HG03095 (cell line): ENCODE measurements around the gene MYLK4.

Experiments used
- ATAC-seq: cut with Tn5 transposase; IDR thresholded peaks from one replicate; pipeline ENCODE4 v1.9.1; 2021; ENCODE audit warnings: moderate library complexity; ENCODE audit not compliant: unreplicated experiment

MYLK4 gene

GRCh38 chr6:2708456-2708855, 42.3 kb downstream of the MYLK4 start:
- ATAC-seq, result no peak

GRCh38 chr6:2706558-2706957, 44.2 kb downstream of the MYLK4 start:
- ATAC-seq, result no peak

- ATAC-seq, result no peak
Observed at GRCh38 chr6:2705256-2705655, 45.5 kb downstream of the MYLK4 start.

DNA sequence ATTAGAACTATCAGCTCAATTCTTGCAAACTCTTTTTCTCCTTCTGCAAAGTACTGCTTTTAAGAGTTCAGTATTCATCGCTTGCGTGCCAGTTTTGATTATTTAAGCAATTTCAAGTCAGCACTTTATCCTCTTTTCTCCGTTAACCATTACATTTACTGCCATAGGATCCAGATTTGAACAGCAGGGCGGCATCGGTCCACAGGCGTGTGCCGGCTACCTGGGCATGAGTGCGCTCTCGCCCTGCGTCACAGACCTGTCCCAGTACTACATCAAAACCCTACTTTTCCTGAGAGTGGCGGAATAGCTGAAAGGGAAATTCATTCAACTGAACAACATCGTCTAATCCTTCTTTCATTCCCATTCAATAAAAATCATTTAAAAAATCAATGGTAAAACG, 53.4 kb downstream of the MYLK4 start:
- ATAC-seq, result no peak

DNA sequence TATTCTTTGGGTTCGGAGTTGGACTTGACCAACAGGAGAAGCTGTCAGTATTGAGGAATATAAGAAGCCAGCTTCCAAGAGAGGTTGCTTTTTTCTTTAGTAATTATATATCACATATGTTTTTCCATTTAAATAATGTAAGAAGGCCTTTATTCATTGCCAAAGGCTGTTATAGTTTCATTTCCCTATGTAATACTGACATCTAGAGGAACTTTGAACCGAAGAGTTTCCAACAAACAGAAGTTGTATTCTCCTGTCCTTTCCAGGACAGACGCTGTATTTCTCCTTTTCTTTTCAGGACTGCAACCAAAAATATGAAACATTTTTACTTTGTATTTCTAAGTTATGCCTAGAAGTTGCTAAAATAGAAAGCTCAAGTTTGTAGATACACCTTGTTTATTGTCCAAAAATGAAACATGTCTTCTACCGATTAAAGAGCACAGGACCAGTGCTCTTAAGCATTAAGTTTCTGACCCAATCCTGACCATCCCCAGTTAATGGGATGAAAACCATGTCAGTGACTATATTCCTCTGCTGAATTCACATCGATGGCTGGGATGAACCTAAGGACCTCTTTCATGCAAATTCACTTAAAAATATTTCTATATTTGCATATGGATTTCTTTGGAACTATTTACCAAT, 55.1 kb downstream of the MYLK4 start:
- no peak for ATAC-seq

GRCh38 chr6:2693231-2693630, 57.5 kb downstream of the MYLK4 start:
- ATAC-seq, result no peak

DNA sequence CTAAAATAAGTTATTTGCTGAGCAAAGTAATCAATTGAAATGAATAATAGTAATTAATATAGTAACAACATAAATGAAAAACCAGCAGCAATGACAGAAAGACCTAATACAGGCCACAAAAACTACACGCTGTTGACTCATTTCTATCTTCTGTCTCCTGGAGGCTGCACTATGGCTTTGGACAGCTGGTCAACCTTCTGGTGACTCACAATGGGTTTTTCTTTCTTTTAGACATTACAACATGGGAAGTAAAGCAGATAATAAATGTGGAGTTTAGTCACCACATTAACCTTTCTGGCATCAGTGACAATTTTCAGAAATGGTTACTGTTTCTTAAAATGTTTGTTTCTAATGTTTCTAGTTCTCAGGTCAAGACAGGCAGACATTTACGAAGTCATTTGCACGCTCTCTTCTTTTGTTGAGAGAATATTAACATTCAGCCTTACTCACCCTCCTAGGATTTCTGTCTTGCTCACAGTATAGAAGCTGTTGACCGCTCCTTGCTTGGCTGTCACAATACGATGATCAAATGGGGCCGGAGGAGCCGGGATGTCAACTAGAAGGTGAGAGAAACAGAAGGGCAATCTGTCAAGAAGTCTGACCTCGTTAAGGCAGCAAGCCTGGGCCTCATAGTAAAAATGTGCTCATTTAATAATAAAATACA, 62.2 kb downstream of the MYLK4 start:
- ATAC-seq, result no peak

GRCh38 chr6:2687456-2687855, 63.3 kb downstream of the MYLK4 start:
- ATAC-seq, result no peak

- no peak for ATAC-seq
Observed at GRCh38 chr6:2686515-2686914, 64.2 kb downstream of the MYLK4 start.

DNA sequence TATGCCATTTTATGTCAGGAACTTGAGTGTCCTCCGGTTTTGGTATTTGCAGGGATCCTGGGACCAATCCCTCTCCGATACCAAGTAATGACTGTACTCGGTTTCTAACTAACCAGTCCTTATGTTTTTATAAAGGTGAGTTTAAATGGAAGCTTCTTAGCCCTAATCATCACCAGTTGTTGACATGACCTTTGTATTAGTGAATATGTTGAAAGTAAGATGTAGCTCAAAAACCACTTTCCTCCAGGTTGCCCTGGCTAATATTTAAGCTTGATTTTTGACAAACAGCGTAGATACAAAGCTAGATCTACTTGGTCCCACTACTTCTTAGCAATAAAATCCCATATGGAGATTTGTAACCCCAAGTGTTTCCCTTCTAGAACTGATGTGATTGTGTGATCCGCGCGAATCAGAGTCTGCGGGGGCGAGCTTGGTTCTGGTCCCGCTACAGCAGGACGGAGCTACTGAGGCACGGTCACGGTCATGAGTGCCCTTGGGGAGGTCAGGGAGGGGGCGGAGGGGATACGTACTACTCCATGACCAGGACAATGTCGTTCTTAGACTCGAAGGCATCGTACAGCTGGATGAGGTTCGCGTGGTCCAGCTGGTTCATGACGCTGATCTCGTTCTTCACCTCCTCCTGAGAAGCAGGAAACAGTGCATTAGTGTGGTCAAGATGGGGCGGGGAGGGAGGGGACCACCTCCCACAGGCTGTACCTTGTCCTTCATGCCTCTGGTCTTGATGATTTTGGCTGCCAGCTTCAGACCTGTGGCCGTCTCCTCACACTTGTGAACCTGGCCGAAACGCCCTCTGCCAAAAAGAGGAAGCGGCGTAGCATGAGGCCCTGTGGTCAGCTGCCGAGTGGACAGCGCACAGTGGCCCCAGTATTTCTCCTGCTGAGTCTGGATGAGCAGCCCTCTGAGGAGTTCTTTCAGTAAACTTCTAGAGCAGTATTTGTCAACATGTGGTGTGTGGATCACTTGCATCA, 65.7 kb downstream of the MYLK4 start:
- no peak for ATAC-seq

DNA sequence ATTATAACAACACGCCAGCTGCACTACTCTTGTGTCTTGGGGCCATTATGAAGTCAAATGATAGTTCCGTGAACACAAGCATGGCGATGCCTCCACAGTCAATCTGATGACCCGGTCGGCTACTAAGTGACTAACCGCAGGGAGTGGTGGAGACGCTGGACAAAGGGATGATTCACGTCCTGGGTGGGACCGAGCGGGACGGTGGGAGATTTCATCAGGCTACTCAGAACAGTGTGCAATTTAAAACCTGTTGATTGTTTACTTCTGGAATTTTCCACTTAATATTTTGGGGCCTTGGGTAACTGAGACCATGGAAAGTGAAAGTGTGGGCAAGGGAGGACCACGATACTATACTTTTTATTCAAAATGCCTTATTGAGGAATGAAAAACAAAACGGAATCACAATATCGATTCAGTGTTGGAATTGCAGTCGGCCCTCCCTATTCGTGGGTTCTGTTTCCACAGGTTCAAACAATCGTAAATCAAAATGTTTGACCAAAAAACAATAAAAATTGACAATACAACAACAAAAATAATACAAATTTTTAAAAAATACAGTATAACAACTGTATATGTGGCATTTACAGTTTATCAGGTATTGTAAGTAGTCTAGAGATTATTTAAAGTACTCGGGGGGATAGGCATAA, 66.5 kb downstream of the MYLK4 start:
- ATAC-seq, result no peak

DNA sequence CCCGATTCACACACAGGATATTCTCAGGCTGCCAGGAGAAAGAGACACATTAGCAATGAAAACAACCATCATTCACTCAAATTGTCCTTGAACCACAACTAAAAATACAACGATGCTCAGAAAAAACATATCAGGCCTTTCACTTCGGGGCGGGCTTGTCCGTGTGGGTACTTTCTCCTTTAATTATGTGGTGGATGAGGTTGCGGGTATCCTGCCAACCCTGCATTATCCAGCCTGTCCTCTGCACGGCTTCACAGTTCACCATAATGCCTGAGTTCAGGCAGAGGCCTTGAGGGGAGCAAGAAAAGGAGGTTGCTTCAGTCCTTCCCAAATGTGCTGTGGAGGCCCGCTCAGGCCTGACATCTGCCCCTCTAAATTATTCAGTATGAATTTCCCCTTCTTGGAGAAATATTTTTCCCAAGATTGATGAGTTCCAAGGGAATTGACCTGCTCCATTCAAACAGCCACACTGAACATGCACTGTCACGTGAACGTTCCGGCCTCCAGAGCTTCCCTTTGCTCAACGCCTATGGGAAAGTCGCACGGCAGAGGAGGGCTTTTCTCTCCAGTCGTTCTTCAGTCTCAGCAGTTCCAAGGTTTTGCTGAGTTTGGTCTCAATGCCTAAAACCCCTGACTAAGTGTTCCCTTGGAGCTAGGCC, 70.3 kb downstream of the MYLK4 start:
- ATAC-seq, result no peak

DNA sequence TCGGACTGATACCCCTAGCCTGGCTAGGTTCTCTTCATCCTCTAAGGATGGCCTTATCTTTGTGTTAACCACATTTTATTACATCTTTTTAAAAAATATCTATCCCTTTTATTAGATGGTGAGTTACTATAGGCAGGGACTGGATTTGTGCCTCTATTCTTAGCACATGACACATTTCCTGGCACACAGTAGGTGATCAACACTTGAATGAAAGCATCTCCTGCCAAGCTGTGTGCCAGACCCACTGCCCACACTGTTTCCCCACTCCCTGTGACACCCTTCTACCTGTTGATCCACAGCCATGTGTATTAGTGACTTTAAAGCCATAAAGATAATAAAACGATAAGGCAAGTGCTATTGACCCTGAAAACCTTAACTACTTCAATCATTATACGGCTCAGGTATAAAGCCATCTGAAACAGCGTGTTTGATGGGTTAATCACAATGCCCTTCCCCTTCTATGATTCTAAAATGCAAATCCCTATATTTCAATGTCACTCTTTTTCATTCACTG, 73.6 kb downstream of the MYLK4 start:
- no peak for ATAC-seq

GRCh38 chr6:2676048-2676447, 74.7 kb downstream of the MYLK4 start:
- ATAC-seq, result no peak

DNA sequence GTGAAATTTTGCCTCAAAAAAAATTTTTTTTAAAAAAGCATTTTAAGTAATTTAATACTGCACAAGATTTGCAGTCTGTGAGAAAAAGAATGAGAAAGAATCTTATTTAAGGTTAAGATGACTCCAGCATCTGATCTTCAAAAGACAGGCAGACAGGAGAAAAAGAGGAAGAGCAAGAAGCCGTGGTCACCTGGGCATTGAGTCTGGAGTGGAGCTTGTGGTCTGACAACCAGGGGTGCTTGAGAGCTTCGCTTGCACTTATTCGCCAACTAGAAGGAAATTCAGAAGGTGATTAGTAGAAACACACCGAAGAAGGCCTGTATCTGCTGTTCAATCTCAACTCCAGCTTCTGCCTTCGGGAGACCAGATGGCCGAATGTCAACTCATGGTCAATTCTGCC, 75.9 kb downstream of the MYLK4 start:
- ATAC-seq, result no peak

DNA sequence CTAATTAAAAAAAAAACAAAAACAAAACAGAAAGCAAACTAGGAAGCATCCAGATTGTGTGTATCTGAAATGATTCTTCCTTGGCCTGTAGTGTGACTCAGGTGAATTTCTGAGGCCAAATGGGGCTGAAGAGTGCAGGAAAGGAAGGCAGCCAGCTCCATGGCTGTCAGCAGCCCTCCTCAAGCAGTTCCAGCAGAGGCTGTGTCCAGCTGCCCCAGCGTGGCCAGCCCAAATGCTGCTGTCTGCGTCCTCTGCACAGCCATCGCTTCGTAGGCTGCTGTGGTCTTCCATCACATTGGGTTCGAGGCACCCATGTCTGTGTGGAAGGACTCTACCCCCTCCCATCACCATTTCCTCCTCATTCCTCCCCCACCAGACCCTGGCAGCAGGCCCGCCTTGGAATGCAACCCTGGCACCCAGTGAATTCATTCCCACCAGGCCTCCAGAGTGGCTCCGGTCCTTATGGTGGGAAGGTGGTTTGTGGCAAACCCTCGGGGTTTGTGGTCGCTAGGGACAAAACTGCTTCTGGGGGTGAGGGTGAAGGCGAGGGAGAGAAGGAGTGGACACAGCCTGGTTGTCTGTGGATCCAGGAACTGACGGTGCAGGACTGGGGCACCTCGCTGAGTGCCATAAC, 81.5 kb downstream of the MYLK4 start:
- no peak for ATAC-seq

DNA sequence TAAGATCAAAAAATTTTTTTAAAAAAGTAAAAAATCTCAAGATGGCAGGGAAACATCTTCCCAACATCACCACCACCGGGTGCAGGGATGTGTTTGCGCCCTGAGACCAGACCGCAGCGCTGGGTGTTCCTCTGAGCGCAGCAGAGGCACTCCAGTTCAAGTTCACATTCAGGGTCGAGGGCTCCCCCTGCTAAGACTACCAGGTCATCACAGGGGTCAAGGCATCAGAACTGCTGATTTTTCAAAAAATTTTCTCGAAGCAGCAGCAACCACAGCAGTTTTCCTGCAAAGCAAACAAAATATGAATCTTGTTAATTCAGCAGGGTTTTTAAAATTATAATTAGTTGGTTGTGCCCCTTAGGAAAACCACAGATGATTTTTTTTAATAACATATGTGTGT, 83.1 kb downstream of the MYLK4 start:
- no peak for ATAC-seq

DNA sequence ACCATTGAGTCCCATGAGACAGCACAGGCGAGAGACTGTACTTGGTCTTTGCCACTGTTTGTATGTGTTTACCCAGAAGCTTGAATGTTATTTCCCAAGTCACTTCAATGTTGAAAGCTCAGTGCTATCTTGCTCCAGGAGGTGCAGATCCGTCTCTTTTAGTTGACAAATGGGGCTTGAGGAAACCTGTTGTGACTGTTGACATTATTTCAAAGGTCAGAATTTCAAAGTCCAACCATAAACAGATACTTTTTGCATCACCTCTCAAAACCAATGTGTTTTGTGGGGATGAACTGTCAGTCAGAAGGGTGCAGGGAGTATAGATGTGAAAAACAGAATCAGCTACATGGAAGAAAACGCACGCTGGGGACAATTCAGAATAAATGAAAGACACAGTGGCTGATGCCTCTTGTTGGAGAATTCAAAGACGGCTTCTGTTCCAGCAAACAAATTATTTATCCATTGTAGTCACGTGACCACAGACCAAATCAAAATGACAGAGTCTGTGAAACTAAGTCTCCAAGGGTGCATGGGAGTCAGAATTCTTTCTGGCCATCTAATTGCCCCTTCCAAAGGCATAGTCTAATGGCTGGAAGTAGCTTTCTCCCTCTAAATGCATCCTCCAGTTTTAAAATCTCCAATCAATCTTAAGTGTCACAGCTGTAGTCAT, 83.7 kb downstream of the MYLK4 start:
- ATAC-seq, result no peak
